ENCODE data around the gene FNDC3B.

- no peak for TF ChIP-seq POLR2A (IDR thresholded peaks at IDR 0.05; ENCODE audit: low read depth, low read length)
- no peak for TF ChIP-seq POLR2AphosphoS5 (IDR thresholded peaks at IDR 0.05; ENCODE audit: low read depth, low read length)
- TF ChIP-seq TAF1 (IDR thresholded peaks at IDR 0.05; ENCODE audit: borderline replicate concordance, low read depth, low read length): no peak
Observed at GRCh38 chr3:172106037-172106954, 66.9 kb downstream of the FNDC3B start.

All from GM12892 (cell line).